ENCODE results near the gene CCM2.

DNA sequence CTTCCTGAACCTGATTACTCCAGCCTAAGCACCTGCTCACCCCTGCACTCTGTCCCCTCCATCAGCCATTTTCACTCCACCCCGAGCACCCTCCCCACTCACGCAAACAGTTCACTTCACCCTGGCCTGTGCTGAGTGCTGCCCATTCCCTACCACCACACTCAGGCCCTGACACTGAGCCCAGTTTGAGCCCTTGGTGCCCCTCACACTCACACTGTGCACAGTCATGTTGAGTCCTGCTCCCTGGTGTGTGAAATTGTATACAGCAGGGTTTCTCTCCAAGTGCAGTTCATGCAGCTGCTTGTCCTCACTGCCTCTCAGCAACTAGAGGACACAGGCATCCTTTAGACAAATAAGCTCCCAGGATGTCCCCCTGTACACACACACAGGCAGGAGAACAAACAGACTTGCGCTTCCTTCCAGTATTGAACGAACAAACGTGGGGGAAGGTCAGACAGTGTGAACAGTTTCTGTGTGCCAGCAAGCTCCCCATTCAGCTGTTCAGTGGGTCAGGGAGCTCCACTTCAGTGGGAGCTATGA is 28.0 kb upstream of the CCM2 start:
- no peak for TF ChIP-seq POLR2AphosphoS5 (IDR thresholded peaks at IDR 0.05)
- no peak for TF ChIP-seq EP300 (IDR thresholded peaks at IDR 0.05)
